ENCODE results near the gene LAMB1.

Gene LAMB1

GRCh38 chr7:107953265-107953923 is 49.6 kb downstream of the LAMB1 start:
- H3K27ac ChIP-seq (ENCODE audit: low read depth, low read length, poor library complexity, severe bottlenecking) = no peak overlapping the region
- no peaks in the 10 kb centered on the region for H3F3A ChIP-seq (ENCODE audit: insufficient read depth, low read length)
- no peaks in the 10 kb centered on the region for H3K36me3 ChIP-seq (ENCODE audit: insufficient read depth, low read length)

GRCh38 chr7:107951896-107952295 is 51.1 kb downstream of the LAMB1 start:
- Histone ChIP-seq H2AFZ (ENCODE audit: low read length) (no peak overlapping the region), H3K79me2 (ENCODE audit: insufficient read depth, low read length) (no peaks in the 10 kb centered on the region), H4K20me1 (ENCODE audit: insufficient read depth, low read length) (no peaks in the 10 kb centered on the region), H3K9me3 (ENCODE audit: low read length) (no peaks in the 10 kb centered on the region), H3F3A (ENCODE audit: insufficient read depth, low read length) (no peaks in the 10 kb centered on the region), H3K9me2 (ENCODE audit: low read depth, low read length) (no peaks in the 10 kb centered on the region), H3K36me3 (ENCODE audit: insufficient read depth, low read length) (no peaks in the 10 kb centered on the region), H3K4me3 (ENCODE audit: low read depth, low read length, poor library complexity, severe bottlenecking) (no peak overlapping the region), H3K27me3 (ENCODE audit: insufficient read depth, low read length) (no peaks in the 10 kb centered on the region; the same call in 1 of the 2 replicates), H3K4me2 (ENCODE audit: low read length) (no peak overlapping the region), H3K27ac (ENCODE audit: low read depth, low read length, poor library complexity, severe bottlenecking) (no peak overlapping the region), H3K4me1 (ENCODE audit: insufficient read depth, low read length, severe bottlenecking) (no peaks in the 10 kb centered on the region), H3K9ac (ENCODE audit: low read length) (no peak overlapping the region)
- TF ChIP-seq CTCF (IDR thresholded peaks at IDR 0.05; ENCODE audit: low read length) (no peak), EZH2 (IDR thresholded peaks at IDR 0.05; ENCODE audit: borderline replicate concordance, low read length) (no peak)

More at GRCh38 chr7:107953265-107953923, 49.6 kb downstream of the LAMB1 start:
- no peaks in the 10 kb centered on the region for H3K9me3 ChIP-seq (ENCODE audit: low read length)
- H3K4me3 ChIP-seq (ENCODE audit: low read depth, low read length, poor library complexity, severe bottlenecking) = no peak overlapping the region
- H3K79me2 ChIP-seq (ENCODE audit: insufficient read depth, low read length) = no peaks in the 10 kb centered on the region
- H3K9ac ChIP-seq (ENCODE audit: low read length) = no peak overlapping the region
- no peak overlapping the region for H3K4me2 ChIP-seq (ENCODE audit: low read length)
- TF ChIP-seq EZH2 (IDR thresholded peaks at IDR 0.05; ENCODE audit: borderline replicate concordance, low read length) (no peak), CTCF (IDR thresholded peaks at IDR 0.05; ENCODE audit: low read length) (no peak)
- no peaks in the 10 kb centered on the region; the same call in 1 of the 2 replicates for H3K27me3 ChIP-seq (ENCODE audit: insufficient read depth, low read length)
- no peaks in the 10 kb centered on the region for H3K9me2 ChIP-seq (ENCODE audit: low read depth, low read length)
- no peak overlapping the region for H2AFZ ChIP-seq (ENCODE audit: low read length)
- no peaks in the 10 kb centered on the region for H4K20me1 ChIP-seq (ENCODE audit: insufficient read depth, low read length)
- no peaks in the 10 kb centered on the region for H3K4me1 ChIP-seq (ENCODE audit: insufficient read depth, low read length, severe bottlenecking)

GRCh38 chr7:107951172-107951787 is 51.7 kb downstream of the LAMB1 start:
- Histone ChIP-seq H3K36me3 (ENCODE audit: insufficient read depth, low read length) (no peaks in the 10 kb centered on the region), H3K4me3 (ENCODE audit: low read depth, low read length, poor library complexity, severe bottlenecking) (no peak overlapping the region), H3K27ac (ENCODE audit: low read depth, low read length, poor library complexity, severe bottlenecking) (no peak overlapping the region), H3K9ac (ENCODE audit: low read length) (no peak overlapping the region), H3K9me2 (ENCODE audit: low read depth, low read length) (no peaks in the 10 kb centered on the region), H3F3A (ENCODE audit: insufficient read depth, low read length) (no peaks in the 10 kb centered on the region), H3K27me3 (ENCODE audit: insufficient read depth, low read length) (no peaks in the 10 kb centered on the region; the same call in 1 of the 2 replicates), H2AFZ (ENCODE audit: low read length) (no peak overlapping the region), H3K4me2 (ENCODE audit: low read length) (no peak overlapping the region), H3K4me1 (ENCODE audit: insufficient read depth, low read length, severe bottlenecking) (no peaks in the 10 kb centered on the region), H3K79me2 (ENCODE audit: insufficient read depth, low read length) (no peaks in the 10 kb centered on the region), H4K20me1 (ENCODE audit: insufficient read depth, low read length) (no peaks in the 10 kb centered on the region), H3K9me3 (ENCODE audit: low read length) (no peaks in the 10 kb centered on the region)
- TF ChIP-seq CTCF (IDR thresholded peaks at IDR 0.05; ENCODE audit: low read length) = no peak
- no peak for TF ChIP-seq EZH2 (IDR thresholded peaks at IDR 0.05; ENCODE audit: borderline replicate concordance, low read length)
